Mesendoderm (in vitro differentiated cells): ENCODE data around the gene ATP10A. TPM values are rescaled to one million over a fixed set of nuclear protein-coding genes. Genes with fewer than 3 reads are reported as not detected.

ENCODE experiments used
- DNase-seq: peaks from one replicate; pipeline ENCODE4 v3.0.0; 2013
- H2AK5ac ChIP-seq: 2 replicates; pipeline ENCODE4 v1.6.1; 2013; ENCODE audit warnings: low read length, inconsistent platforms
- H2BK120ac ChIP-seq: 2 replicates; pipeline ENCODE4 v1.6.1; 2013; ENCODE audit warnings: low read depth, mild to moderate bottlenecking, low read length, moderate library complexity, mixed read lengths
- H2BK15ac ChIP-seq: replicated peaks from 2 replicates; pipeline ENCODE4 v1.6.1; 2013; ENCODE audit warnings: low read depth, mild to moderate bottlenecking, moderate library complexity
- H2BK5ac ChIP-seq: 2 replicates; pipeline ENCODE4 v1.6.1; 2013; ENCODE audit warnings: low read length, inconsistent platforms
- H3K18ac ChIP-seq: 2 replicates; pipeline ENCODE4 v1.6.1; 2013; ENCODE audit warnings: mild to moderate bottlenecking, low read length, mixed read lengths
- H3K23ac ChIP-seq: one replicate; pipeline ENCODE4 v1.6.1; 2013; ENCODE audit warnings: low read length
- H3K27ac ChIP-seq: 2 replicates; pipeline ENCODE4 v1.5.1; 2013; ENCODE audit warnings: low read depth, mild to moderate bottlenecking, inconsistent platforms, low read length, moderate library complexity
- H3K27me3 ChIP-seq: 2 replicates; pipeline ENCODE4 v1.6.1; 2013; ENCODE audit warnings: low read length, control low read depth, mild to moderate bottlenecking, inconsistent platforms; ENCODE audit not compliant: insufficient read depth, poor library complexity
- H3K36me3 ChIP-seq: 2 replicates; pipeline ENCODE4 v1.6.1; 2013; ENCODE audit warnings: low read length, inconsistent platforms; ENCODE audit not compliant: control insufficient read depth, insufficient read depth
- H3K4ac ChIP-seq: one replicate; pipeline ENCODE4 v1.6.1; 2013; ENCODE audit warnings: low read depth, mild to moderate bottlenecking, low read length, moderate library complexity
- H3K4me1 ChIP-seq: 2 replicates; pipeline ENCODE4 v1.6.1; 2013; ENCODE audit warnings: low read depth, low read length, inconsistent platforms; ENCODE audit not compliant: control insufficient read depth
- H3K4me2 ChIP-seq: 2 replicates; pipeline ENCODE4 v1.6.1; 2013; ENCODE audit warnings: low read length
- H3K4me3 ChIP-seq: 2 replicates; pipeline ENCODE4 v1.5.1; 2013; ENCODE audit warnings: mild to moderate bottlenecking, low read length
- H3K56ac ChIP-seq: one replicate; pipeline ENCODE4 v1.6.1; 2013; ENCODE audit warnings: low read length
- H3K79me1 ChIP-seq: 2 replicates; pipeline ENCODE4 v1.6.1; 2013; ENCODE audit warnings: low read length, inconsistent platforms
- H3K79me2 ChIP-seq: 2 replicates; pipeline ENCODE4 v1.6.1; 2013; ENCODE audit warnings: mild to moderate bottlenecking, low read length; ENCODE audit not compliant: control insufficient read depth, insufficient read depth
- H3K9ac ChIP-seq: 2 replicates; pipeline ENCODE4 v1.6.1; 2013; ENCODE audit warnings: low read length, inconsistent platforms
- H4K5ac ChIP-seq: one replicate; pipeline ENCODE4 v1.6.1; 2013; ENCODE audit warnings: low read length
- H4K8ac ChIP-seq: one replicate; pipeline ENCODE4 v1.6.1; 2013; ENCODE audit warnings: low read depth, mild to moderate bottlenecking, control low read depth, low read length, moderate library complexity
- WGBS: extraction: QIAGEN DNeasy Blood & Tissue Kit; methylation state at CpG from one replicate; pipeline ENCODE4 v1.1.7; 2013; ENCODE audit warnings: low lambda C conversion rate, missing lambda C conversion rate; ENCODE audit not compliant: insufficient coverage; ENCODE audit errors: extremely low coverage; 5-methylcytosine and 5-hydroxymethylcytosine counted together
- polyA plus RNA-seq, 2 experiments: library from polyadenylated mRNA; stranded (reverse); fragments of 200-250 nt; gene quantifications; one replicate each; pipeline ENCODE4 v1.2.3, GENCODE V29; 2013

ATP10A gene
- polyA plus RNA-seq (2013, experiment 1 of 2): 0.37 TPM
- 0.50 TPM for polyA plus RNA-seq (2013, experiment 2 of 2)

- Histone ChIP-seq H3K9ac (peak within 1 kb of the TSS; percentile 38), H3K56ac (peak within 1 kb of the TSS; percentile 64)
- WGBS: no CpG with 5 or more reads among the region's 85 CpGs
Observed at GRCh38 chr15:25863111-25863967, at the start of gene ATP10A. TSS of gene ATP10A (minus strand) at chr15:25863327. CDS start at chr15:25863096, 231 bp downstream.

GRCh38 chr15:25912035-25912434 is 48.9 kb upstream of the ATP10A start:
- H3K56ac ChIP-seq: no peak overlapping the region
- no peak overlapping the region for H3K23ac ChIP-seq
- H2BK120ac ChIP-seq: no peak overlapping the region
- H3K36me3 ChIP-seq: no peaks in the 10 kb centered on the region
- no peak overlapping the region for H3K18ac ChIP-seq
- no CpG with 5 or more reads among the region's 3 CpGs for WGBS
- H3K79me2 ChIP-seq: no peaks in the 10 kb centered on the region
- no peak overlapping the region for H2BK5ac ChIP-seq
- no peak overlapping the region for H3K4ac ChIP-seq
- no peak overlapping the region for H4K5ac ChIP-seq
- H3K4me1 ChIP-seq: no peaks in the 10 kb centered on the region
- no peak for DNase-seq
- H3K9ac ChIP-seq: no peak overlapping the region
- H3K27ac ChIP-seq: no peak overlapping the region
- H3K27me3 ChIP-seq: no peaks in the 10 kb centered on the region
- H4K8ac ChIP-seq: no peak overlapping the region
- H2BK15ac ChIP-seq: no peak overlapping the region
- no peaks in the 10 kb centered on the region for H3K79me1 ChIP-seq
- H3K4me3 ChIP-seq: no peak overlapping the region
- no peak overlapping the region for H3K4me2 ChIP-seq
- no peak overlapping the region for H2AK5ac ChIP-seq

More at GRCh38 chr15:25863111-25863967, at the start of gene ATP10A:
- Histone ChIP-seq H3K4me2 (peak within 1 kb of the TSS; percentile 78), H3K27ac (no peak within 1 kb of the TSS), H3K79me2 (no peaks in the 10 kb centered on the region), H3K4me1 (no peaks in the 10 kb centered on the region), H2BK15ac (no peak within 1 kb of the TSS), H3K18ac (no peak within 1 kb of the TSS), H3K36me3 (no peaks in the 10 kb centered on the region), H2BK120ac (no peak within 1 kb of the TSS), H3K27me3 (peaks cover 19% of the 10 kb centered on the region), H3K4me3 (peak within 1 kb of the TSS; percentile 35), H4K5ac (no peak within 1 kb of the TSS), H3K4ac (no peak within 1 kb of the TSS), H2AK5ac (no peak within 1 kb of the TSS), H4K8ac (no peak within 1 kb of the TSS), H2BK5ac (no peak within 1 kb of the TSS), H3K23ac (peak within 1 kb of the TSS; percentile 60), H3K79me1 (no peaks in the 10 kb centered on the region)
- DNase-seq: peak; percentile 44

- H2BK120ac ChIP-seq: no peak overlapping the region
- H3K4me3 ChIP-seq: no peak overlapping the region
- no CpG with 5 or more reads among the region's 4 CpGs for WGBS
- no peak overlapping the region for H4K5ac ChIP-seq
- H2BK15ac ChIP-seq: no peak overlapping the region
- no peak overlapping the region for H3K4me2 ChIP-seq
- no peak overlapping the region for H2BK5ac ChIP-seq
- no peak overlapping the region for H3K23ac ChIP-seq
- H3K4ac ChIP-seq: no peak overlapping the region
- H4K8ac ChIP-seq: no peak overlapping the region
- no peak for DNase-seq
- H3K9ac ChIP-seq: no peak overlapping the region
- H3K4me1 ChIP-seq: no peaks in the 10 kb centered on the region
- H3K79me2 ChIP-seq: no peaks in the 10 kb centered on the region
- no peak overlapping the region for H3K18ac ChIP-seq
- H3K36me3 ChIP-seq: no peaks in the 10 kb centered on the region
- H3K27ac ChIP-seq: no peak overlapping the region
- H3K79me1 ChIP-seq: no peaks in the 10 kb centered on the region
- no peaks in the 10 kb centered on the region for H3K27me3 ChIP-seq
- H2AK5ac ChIP-seq: no peak overlapping the region
- no peak overlapping the region for H3K56ac ChIP-seq
Observed at GRCh38 chr15:25910832-25911231, 47.7 kb upstream of the ATP10A start.

DNA sequence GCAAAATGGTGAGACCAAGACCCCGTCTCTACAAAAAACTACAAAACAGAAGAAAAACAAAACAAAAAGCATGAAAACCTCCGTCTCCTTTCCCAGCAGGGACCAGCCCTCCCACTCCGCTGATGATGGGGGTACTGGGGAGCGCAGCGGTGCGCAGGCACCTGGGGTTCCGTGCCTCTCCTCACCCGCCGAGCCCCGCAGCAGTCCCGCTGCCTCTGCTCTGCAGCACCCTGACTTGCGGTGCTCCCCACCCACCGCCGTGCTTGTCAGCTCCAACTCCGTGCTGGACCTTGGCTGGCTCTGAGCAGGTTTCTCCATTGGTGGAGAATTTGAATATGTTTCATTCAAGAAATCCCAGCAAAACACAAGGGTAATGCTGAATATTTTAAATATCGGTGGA is 46.7 kb upstream of the ATP10A start:
- Histone ChIP-seq H4K8ac (no peak overlapping the region), H3K56ac (no peak overlapping the region), H2BK15ac (no peak overlapping the region), H3K27me3 (no peaks in the 10 kb centered on the region), H3K4me2 (no peak overlapping the region), H3K4me1 (no peaks in the 10 kb centered on the region), H2AK5ac (no peak overlapping the region), H3K36me3 (no peaks in the 10 kb centered on the region), H3K79me1 (no peaks in the 10 kb centered on the region), H3K79me2 (no peaks in the 10 kb centered on the region), H3K18ac (no peak overlapping the region), H3K9ac (no peak overlapping the region), H3K23ac (no peak overlapping the region), H4K5ac (no peak overlapping the region), H3K4me3 (no peak overlapping the region), H3K4ac (no peak overlapping the region), H2BK120ac (no peak overlapping the region), H2BK5ac (no peak overlapping the region), H3K27ac (no peak overlapping the region)
- no peak for DNase-seq
- no CpG with 5 or more reads among the region's 16 CpGs for WGBS

GRCh38 chr15:25909325-25909724 is 46.2 kb upstream of the ATP10A start:
- Histone ChIP-seq H3K18ac (no peak overlapping the region), H3K56ac (no peak overlapping the region), H3K36me3 (no peaks in the 10 kb centered on the region), H3K9ac (no peak overlapping the region), H3K4ac (no peak overlapping the region), H2BK15ac (no peak overlapping the region), H3K27ac (no peak overlapping the region), H2BK5ac (no peak overlapping the region), H3K23ac (no peak overlapping the region), H2AK5ac (no peak overlapping the region), H2BK120ac (no peak overlapping the region), H4K5ac (no peak overlapping the region), H4K8ac (no peak overlapping the region), H3K79me2 (no peaks in the 10 kb centered on the region), H3K4me1 (no peaks in the 10 kb centered on the region), H3K4me2 (no peak overlapping the region), H3K4me3 (no peak overlapping the region), H3K79me1 (no peaks in the 10 kb centered on the region), H3K27me3 (no peaks in the 10 kb centered on the region)
- no CpG with 5 or more reads among the region's 21 CpGs for whole genome bisulfite sequencing
- no peak for DNase-seq
